ENCODE data around the gene NVL.
"Not testable (repeated sequence)": the region's sequence is repeated elsewhere in the genome, so short reads cannot be mapped to it uniquely, and the experiment has no call there.

Gene NVL

GRCh38 chr1:224333939-224334786 is 4.2 kb upstream of the NVL start:
- no peak for DNase-seq

- peak; percentile 46 for DNase-seq
These were observed 3.4 kb upstream of the NVL start for GRCh38 chr1:224333309-224333926.

- DNase-seq = no peak
These were observed 1.9 kb upstream of the NVL start for GRCh38 chr1:224331824-224332223.

- DNase-seq = no peak
These were observed 1.4 kb upstream of the NVL start for GRCh38 chr1:224331326-224331725.

- no peak for DNase-seq
These were observed 509 bp downstream of the NVL start for GRCh38 chr1:224329484-224329841.

- no peak for DNase-seq
These were observed 1.3 kb downstream of the NVL start for GRCh38 chr1:224328644-224329043.

- no peak for DNase-seq
These were observed 4.0 kb downstream of the NVL start for GRCh38 chr1:224325959-224326358.

- no peak for DNase-seq
These were observed 8.3 kb downstream of the NVL start for GRCh38 chr1:224321706-224322105.

- peak; percentile 50 for DNase-seq
These were observed 12.5 kb downstream of the NVL start for GRCh38 chr1:224317383-224318045.

GRCh38 chr1:224312025-224312424 is 17.9 kb downstream of the NVL start:
- DNase-seq = no peak

- not testable (repeated sequence) for DNase-seq
These were observed 18.5 kb downstream of the NVL start for GRCh38 chr1:224311503-224311902.

GRCh38 chr1:224308064-224308463 is 21.9 kb downstream of the NVL start:
- no peak for DNase-seq

- DNase-seq = no peak
These were observed 25.2 kb downstream of the NVL start for GRCh38 chr1:224304767-224305166.

GRCh38 chr1:224302947-224303346 is 27.0 kb downstream of the NVL start:
- no peak for DNase-seq

GRCh38 chr1:224301391-224301790 is 28.6 kb downstream of the NVL start:
- DNase-seq = no peak

- DNase-seq = no peak
These were observed 29.6 kb downstream of the NVL start for GRCh38 chr1:224300346-224300745.

- DNase-seq = no peak
These were observed 31.3 kb downstream of the NVL start for GRCh38 chr1:224298346-224299330.

GRCh38 chr1:224294775-224295174 is 35.2 kb downstream of the NVL start:
- DNase-seq = no peak

- no peak for DNase-seq
These were observed 37.6 kb downstream of the NVL start for GRCh38 chr1:224292419-224292818.

- no peak for DNase-seq
These were observed 40.6 kb downstream of the NVL start for GRCh38 chr1:224289396-224289795.

GRCh38 chr1:224287714-224288113 is 42.3 kb downstream of the NVL start:
- DNase-seq = no peak

GRCh38 chr1:224282140-224282539 is 47.8 kb downstream of the NVL start:
- DNase-seq = no peak
